BJ (cell line): ENCODE measurements around the gene CHRNA4. TPM values are rescaled to one million over a fixed set of nuclear protein-coding genes. Genes with fewer than 3 reads are reported as not detected.

Experiments
- CTCF ChIA-PET: fragments of 350-600 bp; formaldehyde crosslinking; extraction: SDS; loops from one replicate; lab custom pipeline; 2021; ENCODE audit warnings: antibody characterized with exemption, inconsistent platforms; lab: Yijun Ruan, JAX
- POLR2A ChIA-PET: fragments of 300-600 bp; sonication (Branson Sonifier 250); formaldehyde crosslinking; extraction: SDS; loops from one replicate; lab custom pipeline; 2021; ENCODE audit warnings: antibody characterized with exemption; lab: Charles Lee
- DNase-seq: peaks from one replicate; pipeline ENCODE4 v3.0.0-alpha.2; 2011; ENCODE audit warnings: low read depth
- H3K27me3 ChIP-seq: 2 replicates; pipeline ENCODE4 v1.6.0; 2011; ENCODE audit warnings: low read length; ENCODE audit not compliant: control insufficient read depth, insufficient read depth
- H3K36me3 ChIP-seq: 2 replicates; pipeline ENCODE4 v1.5.1; 2011; ENCODE audit warnings: low read length; ENCODE audit not compliant: control insufficient read depth, insufficient read depth
- H3K4me3 ChIP-seq: 2 replicates; pipeline ENCODE4 v1.5.1; 2011; ENCODE audit warnings: low read depth, mild to moderate bottlenecking, control low read depth, low read length
- polyA plus RNA-seq: library from polyadenylated mRNA; depleted of rRNA; stranded (reverse); fragments of >200 nt; gene quantifications from 2 replicates; pipeline ENCODE4 v1.2.3, GENCODE V29; 2011
- TF ChIP-seq, protein P1 (sequence below): IDR thresholded peaks from 2 replicates; pipeline ENCODE4 v1.5.1; 2011; ENCODE audit warnings: low read depth, mild to moderate bottlenecking, control low read depth, inconsistent platforms, low read length, moderate library complexity; ENCODE audit not compliant: insufficient read depth

CHRNA4 gene
- polyA plus RNA-seq, 1 experiment: not detected

DNA sequence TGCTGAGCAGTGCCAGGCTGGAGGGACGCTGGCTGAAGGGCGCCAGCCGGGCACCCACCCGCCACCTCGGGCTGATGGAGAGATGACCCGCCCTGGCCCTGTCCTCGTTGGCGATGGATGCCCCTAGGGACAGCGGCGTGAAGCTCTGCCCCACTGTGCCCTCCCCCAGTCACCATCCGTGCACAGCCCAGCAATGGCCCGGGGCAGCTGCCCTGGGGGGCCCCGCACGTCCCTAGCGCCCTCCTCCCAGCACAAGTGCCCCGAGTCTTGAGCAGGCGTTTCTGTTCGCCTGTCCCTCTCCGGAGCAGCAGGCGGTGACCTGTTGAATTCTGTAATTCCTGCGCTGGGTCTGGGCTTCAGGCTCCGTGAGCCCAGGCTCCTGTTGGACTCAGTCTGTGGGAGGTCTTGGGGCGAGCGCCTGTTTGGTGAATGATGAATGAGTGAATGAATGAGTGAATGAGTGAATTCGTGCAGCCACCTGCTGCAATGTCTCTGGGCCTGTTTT is 36.8 kb upstream of the CHRNA4 start:
- POLR2A ChIA-PET: no interaction called here

DNA sequence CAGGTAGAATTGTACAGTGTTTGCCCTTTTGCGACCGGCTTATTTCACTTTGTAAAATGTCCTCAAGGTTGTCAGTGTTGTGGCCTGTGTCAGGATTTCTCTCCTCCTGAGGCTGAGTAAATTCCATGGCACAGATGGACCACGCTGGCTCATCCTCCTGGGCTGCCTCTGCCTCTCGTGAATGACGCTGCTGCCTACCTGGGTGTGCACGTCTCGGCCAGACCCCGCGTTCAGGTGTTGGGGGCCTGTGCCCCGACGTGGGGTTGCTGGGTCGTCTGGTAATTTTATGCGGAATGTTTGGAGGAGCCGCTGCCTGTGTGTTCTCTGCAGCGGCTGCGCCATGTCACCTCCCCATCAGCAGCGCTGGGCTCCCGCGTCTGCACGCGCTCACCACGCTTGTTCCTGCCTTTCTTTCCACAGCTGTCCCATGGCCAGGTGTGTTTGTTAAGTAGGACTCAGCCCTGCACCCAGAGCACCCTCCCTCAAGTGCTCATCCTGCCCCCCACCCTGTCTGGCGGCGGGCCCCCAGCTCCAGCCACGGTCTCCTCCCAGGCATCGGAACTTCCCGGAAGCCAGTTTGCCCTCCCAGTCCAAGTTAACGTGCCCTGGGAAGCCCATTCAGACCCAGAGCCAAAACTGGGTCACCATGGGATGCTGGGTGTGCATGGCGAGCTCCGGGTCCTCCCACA is 36.1 kb upstream of the CHRNA4 start:
- ChIA-PET POLR2A (no interaction called here), CTCF (no interaction called here)
- H3K36me3 ChIP-seq: no peaks in the 10 kb centered on the region
- no peak overlapping the region for H3K4me3 ChIP-seq
- no peaks in the 10 kb centered on the region for H3K27me3 ChIP-seq
- TF ChIP-seq, protein P1, sequence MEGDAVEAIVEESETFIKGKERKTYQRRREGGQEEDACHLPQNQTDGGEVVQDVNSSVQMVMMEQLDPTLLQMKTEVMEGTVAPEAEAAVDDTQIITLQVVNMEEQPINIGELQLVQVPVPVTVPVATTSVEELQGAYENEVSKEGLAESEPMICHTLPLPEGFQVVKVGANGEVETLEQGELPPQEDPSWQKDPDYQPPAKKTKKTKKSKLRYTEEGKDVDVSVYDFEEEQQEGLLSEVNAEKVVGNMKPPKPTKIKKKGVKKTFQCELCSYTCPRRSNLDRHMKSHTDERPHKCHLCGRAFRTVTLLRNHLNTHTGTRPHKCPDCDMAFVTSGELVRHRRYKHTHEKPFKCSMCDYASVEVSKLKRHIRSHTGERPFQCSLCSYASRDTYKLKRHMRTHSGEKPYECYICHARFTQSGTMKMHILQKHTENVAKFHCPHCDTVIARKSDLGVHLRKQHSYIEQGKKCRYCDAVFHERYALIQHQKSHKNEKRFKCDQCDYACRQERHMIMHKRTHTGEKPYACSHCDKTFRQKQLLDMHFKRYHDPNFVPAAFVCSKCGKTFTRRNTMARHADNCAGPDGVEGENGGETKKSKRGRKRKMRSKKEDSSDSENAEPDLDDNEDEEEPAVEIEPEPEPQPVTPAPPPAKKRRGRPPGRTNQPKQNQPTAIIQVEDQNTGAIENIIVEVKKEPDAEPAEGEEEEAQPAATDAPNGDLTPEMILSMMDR: no peak
- no peak for DNase-seq

More for the DNA sequence above, 36.8 kb upstream of the CHRNA4 start:
- TF ChIP-seq, protein P1: no peak
- H3K27me3 ChIP-seq: no peaks in the 10 kb centered on the region
- H3K36me3 ChIP-seq: no peaks in the 10 kb centered on the region
- H3K4me3 ChIP-seq: no peak overlapping the region
- DNase-seq: no peak
- CTCF ChIA-PET: no interaction called here

DNA sequence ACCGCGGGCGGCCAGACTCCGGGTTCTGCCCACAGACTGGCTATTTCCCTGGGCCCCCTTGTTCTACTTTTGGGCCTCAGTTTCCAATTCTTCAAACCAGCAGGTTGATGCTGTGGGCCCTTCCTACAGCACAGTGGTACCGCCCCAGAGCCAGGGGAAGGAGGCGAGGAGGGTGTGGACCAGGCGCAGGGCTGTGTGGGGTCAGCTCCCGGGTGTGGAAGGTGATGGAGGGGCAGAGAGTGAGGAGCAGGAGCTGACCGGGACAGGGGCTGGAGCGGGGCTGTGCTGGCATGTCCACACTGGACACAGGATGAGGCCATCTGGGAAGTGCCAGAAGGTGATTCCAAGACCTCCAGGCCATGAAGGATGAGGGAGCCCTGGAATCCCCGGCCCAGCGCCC is 35.2 kb upstream of the CHRNA4 start:
- Histone ChIP-seq H3K27me3 (no peaks in the 10 kb centered on the region), H3K36me3 (no peaks in the 10 kb centered on the region), H3K4me3 (no peak overlapping the region)
- no peak for DNase-seq
- ChIA-PET POLR2A (no interaction called here), CTCF (no interaction called here)
- TF ChIP-seq, protein P1: no peak

DNA sequence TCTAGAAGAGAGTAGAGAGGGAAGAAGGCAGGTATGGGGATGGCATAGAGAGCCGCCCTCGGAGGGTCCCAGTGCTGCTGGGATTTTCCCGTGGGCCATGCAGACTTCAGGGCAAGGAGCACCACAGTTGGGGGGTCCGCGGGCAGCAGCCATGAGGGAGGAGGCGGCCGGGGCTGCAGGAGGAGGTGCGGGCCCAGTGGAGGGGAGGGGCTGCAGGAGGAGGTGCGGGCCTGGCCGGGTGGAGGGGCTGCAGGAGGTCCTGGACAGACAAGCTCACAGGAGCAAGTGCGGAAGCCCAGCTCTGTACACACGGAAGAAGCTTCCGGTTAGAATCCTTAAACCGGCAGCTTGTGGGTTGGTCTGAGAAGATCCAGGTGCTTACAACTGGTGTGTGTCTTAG is 34.6 kb upstream of the CHRNA4 start:
- H3K4me3 ChIP-seq: no peak overlapping the region
- no peak for DNase-seq
- CTCF ChIA-PET: interaction anchor here (0.8 kb wide), 1 partner anchor 13 kb away, joined by 3 read pairs; no protein-coding TSS in a partner anchor

DNA sequence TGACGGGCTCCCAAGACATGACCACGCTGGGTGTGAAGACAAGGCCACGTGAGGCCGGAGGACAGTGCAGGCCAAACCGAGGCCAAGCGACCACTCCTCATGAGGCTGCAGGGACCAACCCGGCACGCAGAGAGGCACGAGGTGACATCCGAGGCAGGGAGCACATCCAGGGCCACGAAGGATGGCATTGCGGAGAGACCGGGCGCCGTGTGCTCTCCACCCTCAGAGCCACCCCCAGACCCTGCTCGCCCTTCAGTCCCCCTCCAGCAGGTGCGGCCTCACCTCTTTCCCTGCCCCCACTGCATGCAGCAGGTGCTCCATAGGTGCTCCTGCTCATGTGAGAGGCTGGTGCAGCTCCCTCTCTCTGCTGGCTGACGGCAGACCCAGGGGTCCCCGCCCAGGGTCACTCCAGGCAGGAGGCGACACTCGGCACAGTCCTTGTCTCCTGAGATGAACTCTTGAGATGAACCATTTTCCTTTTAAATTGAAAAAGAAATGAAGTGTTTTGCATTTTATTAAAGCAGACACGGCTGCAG is 33.8 kb upstream of the CHRNA4 start:
- no peak for DNase-seq
- ChIA-PET CTCF (interaction anchor here (0.8 kb wide), 1 partner anchor 13 kb away, joined by 3 read pairs; no protein-coding TSS in a partner anchor), POLR2A (no interaction called here)
- TF ChIP-seq, protein P1: no peak
- Histone ChIP-seq H3K27me3 (no peaks in the 10 kb centered on the region), H3K4me3 (no peak overlapping the region), H3K36me3 (no peaks in the 10 kb centered on the region)

More for the DNA sequence above, 34.6 kb upstream of the CHRNA4 start:
- POLR2A ChIA-PET: no interaction called here
- H3K27me3 ChIP-seq: no peaks in the 10 kb centered on the region
- H3K36me3 ChIP-seq: no peaks in the 10 kb centered on the region
- TF ChIP-seq, protein P1: no peak
